ENCODE data around the gene GZMM.

DNA sequence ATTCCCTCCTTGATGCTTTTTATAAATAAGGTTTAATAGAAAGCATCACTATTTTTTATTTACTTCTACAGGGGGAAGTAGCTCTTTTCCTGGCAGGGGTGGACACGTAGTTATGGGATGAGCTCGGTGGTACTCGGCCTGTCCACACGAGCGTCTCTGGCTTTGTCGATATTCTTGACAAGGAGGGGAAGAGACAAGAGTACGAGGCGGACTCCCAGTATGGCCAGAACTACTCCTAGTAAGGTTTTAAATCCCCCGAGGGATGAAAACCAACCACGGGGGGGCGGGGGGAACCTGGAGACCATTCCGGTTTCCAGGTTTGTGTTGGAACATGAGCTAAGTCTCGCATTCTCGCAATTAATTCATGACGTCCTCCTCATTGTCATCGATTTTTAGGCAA lies 23.0 kb downstream of the GZMM start:
- TF ChIP-seq, protein P1, sequence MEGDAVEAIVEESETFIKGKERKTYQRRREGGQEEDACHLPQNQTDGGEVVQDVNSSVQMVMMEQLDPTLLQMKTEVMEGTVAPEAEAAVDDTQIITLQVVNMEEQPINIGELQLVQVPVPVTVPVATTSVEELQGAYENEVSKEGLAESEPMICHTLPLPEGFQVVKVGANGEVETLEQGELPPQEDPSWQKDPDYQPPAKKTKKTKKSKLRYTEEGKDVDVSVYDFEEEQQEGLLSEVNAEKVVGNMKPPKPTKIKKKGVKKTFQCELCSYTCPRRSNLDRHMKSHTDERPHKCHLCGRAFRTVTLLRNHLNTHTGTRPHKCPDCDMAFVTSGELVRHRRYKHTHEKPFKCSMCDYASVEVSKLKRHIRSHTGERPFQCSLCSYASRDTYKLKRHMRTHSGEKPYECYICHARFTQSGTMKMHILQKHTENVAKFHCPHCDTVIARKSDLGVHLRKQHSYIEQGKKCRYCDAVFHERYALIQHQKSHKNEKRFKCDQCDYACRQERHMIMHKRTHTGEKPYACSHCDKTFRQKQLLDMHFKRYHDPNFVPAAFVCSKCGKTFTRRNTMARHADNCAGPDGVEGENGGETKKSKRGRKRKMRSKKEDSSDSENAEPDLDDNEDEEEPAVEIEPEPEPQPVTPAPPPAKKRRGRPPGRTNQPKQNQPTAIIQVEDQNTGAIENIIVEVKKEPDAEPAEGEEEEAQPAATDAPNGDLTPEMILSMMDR (IDR thresholded peaks at IDR 0.05): no peak
- TF ChIP-seq POLR2A (IDR thresholded peaks at IDR 0.05): no peak
